ENCODE data around the gene TEX51. TPM values are rescaled to one million over a fixed set of nuclear protein-coding genes. Genes with fewer than 3 reads are reported as not detected.

The TEX51 gene
- total RNA-seq, 1 donor: not detected

- no peak overlapping the region for H3K4me3 ChIP-seq (ENCODE audit: low read depth, low read length)
- no peak for TF ChIP-seq CTCF (IDR thresholded peaks at IDR 0.05; ENCODE audit: insufficient read depth, low read length)
- no peak for DNase-seq (ENCODE audit: low read depth)
Observed at GRCh38 chr2:126902152-126902835, 3.6 kb downstream of the TEX51 start.

DNA sequence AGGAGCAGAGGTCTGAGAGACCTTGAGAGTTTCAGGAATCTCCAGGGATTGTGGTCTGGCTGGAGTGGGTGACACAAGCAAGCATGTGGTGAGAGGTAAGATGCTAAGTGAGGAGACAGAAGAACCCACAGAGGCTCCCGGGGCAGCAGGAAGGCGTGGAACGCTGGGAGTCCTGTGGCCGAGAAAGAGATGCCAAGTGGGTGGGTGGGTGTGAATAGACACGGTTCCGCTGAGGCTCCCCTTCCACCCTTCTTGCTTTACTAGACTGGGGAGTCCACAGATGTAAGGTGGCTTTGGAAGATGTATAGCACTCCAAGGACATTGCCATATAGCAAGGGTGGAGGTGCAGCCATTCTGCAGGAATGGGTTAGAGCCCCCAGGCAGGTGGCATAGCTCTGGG is 4.2 kb downstream of the TEX51 start:
- H3K4me3 ChIP-seq (ENCODE audit: low read depth, low read length): no peak overlapping the region
- no peak for DNase-seq (ENCODE audit: low read depth)
- no peak for TF ChIP-seq CTCF (IDR thresholded peaks at IDR 0.05; ENCODE audit: insufficient read depth, low read length)

GRCh38 chr2:126905991-126906390 is 7.3 kb downstream of the TEX51 start:
- TF ChIP-seq CTCF (IDR thresholded peaks at IDR 0.05; ENCODE audit: insufficient read depth, low read length): no peak
- DNase-seq (ENCODE audit: low read depth): no peak
- H3K4me3 ChIP-seq (ENCODE audit: low read depth, low read length): no peak overlapping the region

DNA sequence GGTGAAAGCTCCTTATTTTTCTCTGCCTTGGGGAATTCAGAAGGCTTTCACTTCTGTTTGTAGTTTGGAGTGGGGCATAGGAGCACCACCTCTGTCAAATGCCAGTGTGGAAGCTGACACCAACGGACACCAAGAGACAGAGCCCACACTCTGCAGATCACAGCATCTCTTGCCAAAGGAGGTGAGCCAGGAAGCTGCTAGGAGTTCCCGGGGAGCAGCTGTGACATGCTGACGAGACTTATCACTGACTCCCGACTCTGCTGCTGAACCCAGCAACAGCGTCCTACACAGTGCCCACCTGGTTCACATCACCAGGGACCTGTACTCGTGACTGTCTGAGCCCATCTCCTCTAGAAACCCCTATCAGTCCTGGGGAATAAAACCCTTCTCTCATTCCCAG is 8.1 kb downstream of the TEX51 start:
- no peak for DNase-seq (ENCODE audit: low read depth)
- no peak overlapping the region for H3K4me3 ChIP-seq (ENCODE audit: low read depth, low read length)
- no peak for TF ChIP-seq CTCF (IDR thresholded peaks at IDR 0.05; ENCODE audit: insufficient read depth, low read length)

- no peak overlapping the region for H3K4me3 ChIP-seq (ENCODE audit: low read depth, low read length)
- DNase-seq (ENCODE audit: low read depth): no peak
- no peak for TF ChIP-seq CTCF (IDR thresholded peaks at IDR 0.05; ENCODE audit: insufficient read depth, low read length)
Observed at GRCh38 chr2:126907671-126908070, 9.0 kb downstream of the TEX51 start.

DNA sequence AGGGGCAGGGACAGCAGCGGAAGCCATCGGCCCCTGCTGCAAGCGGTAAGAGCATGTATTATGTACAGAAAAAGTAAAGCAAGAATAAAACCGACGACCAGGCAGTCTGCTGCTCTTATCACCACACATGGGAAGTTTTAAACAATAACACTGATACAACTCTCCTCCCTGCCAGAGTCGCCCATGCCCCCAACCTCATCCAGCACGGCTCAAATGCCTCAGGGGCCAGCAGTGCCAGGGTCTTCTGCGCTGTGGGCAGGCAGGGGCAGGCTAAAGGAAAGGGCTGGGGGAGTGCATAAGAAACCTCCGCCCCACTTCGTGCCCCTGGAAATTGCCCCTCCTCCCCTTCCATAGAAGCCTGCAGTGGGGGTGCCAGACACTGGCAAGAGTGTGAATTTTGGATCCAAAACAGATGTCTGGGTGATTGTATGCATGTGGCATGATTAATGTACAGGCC is 10.1 kb downstream of the TEX51 start:
- no peak overlapping the region for H3K4me3 ChIP-seq (ENCODE audit: low read depth, low read length)
- no peak for TF ChIP-seq CTCF (IDR thresholded peaks at IDR 0.05; ENCODE audit: insufficient read depth, low read length)

DNA sequence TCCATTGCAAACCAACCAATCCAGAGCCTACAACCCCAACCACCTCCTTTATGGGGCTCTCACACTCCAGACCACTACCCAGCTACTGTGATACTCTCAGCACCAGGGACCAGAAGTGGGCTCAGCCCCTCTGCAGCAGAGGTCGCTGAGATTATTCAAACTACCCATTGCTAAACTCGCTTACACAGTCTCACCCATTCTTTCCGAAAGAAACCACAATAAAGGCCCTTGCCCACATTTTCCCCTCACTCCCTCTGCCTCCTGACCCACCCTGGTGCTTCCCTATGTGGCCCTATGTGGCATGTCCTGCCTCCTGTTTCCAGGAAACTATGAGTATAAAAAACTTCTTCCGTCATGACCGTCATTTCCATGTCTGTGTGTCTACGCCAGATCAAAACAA is 10.7 kb downstream of the TEX51 start:
- no peak for DNase-seq (ENCODE audit: low read depth)
- TF ChIP-seq CTCF (IDR thresholded peaks at IDR 0.05; ENCODE audit: insufficient read depth, low read length): no peak
- no peak overlapping the region for H3K4me3 ChIP-seq (ENCODE audit: low read depth, low read length)

More for the DNA sequence above, 10.1 kb downstream of the TEX51 start:
- no peak for DNase-seq (ENCODE audit: low read depth)

All from fibroblast of the aortic adventitia (primary cell).